NCI-H524 (cell line): ENCODE results near the gene PCDH12.
A peak's percentile ranks its signal among the peaks of the same experiment; 100 is the strongest.

Source experiments
- DNase-seq, 2 experiments: peaks; one replicate each; lab custom pipeline; 2025; lab: John Stamatoyannopoulos, UW

The PCDH12 gene

GRCh38 chr5:141958113-141958512, at the start of gene PCDH12:
TSS of gene PCDH12 (minus strand) at chr5:141958202. CDS start at chr5:141957851, 351 bp downstream.
- DNase-seq, result peak; percentile 29 to 67

GRCh38 chr5:142007237-142007544, 49.2 kb upstream of the PCDH12 start:
- DNase-seq, result no peak

GRCh38 chr5:142006363-142007236, 48.6 kb upstream of the PCDH12 start:
- DNase-seq, result no peak

GRCh38 chr5:142003266-142003800, 45.3 kb upstream of the PCDH12 start:
- no peak for DNase-seq

- DNase-seq, result peak in 1 of 2 experiments; percentile 36
These were observed 42.9 kb upstream of the PCDH12 start for GRCh38 chr5:142000704-142001484.

GRCh38 chr5:142000173-142000572, 42.2 kb upstream of the PCDH12 start:
- DNase-seq, result no peak

- DNase-seq, result no peak
These were observed 39.5 kb upstream of the PCDH12 start for GRCh38 chr5:141997358-141997960.

GRCh38 chr5:141995656-141996055, 37.7 kb upstream of the PCDH12 start:
- no peak for DNase-seq

GRCh38 chr5:141994511-141995136, 36.6 kb upstream of the PCDH12 start:
- no peak for DNase-seq

GRCh38 chr5:141992349-141992963, 34.5 kb upstream of the PCDH12 start:
- peak; percentile 13 to 55 for DNase-seq

- no peak for DNase-seq
These were observed 31.7 kb upstream of the PCDH12 start for GRCh38 chr5:141989720-141990119.

GRCh38 chr5:141986072-141986471, 28.1 kb upstream of the PCDH12 start:
- DNase-seq, result no peak

GRCh38 chr5:141982626-141983025, 24.6 kb upstream of the PCDH12 start:
- no peak for DNase-seq

- DNase-seq, result no peak
These were observed 20.4 kb upstream of the PCDH12 start for GRCh38 chr5:141978389-141978788.

GRCh38 chr5:141976176-141976575, 18.2 kb upstream of the PCDH12 start:
- no peak for DNase-seq

- no peak for DNase-seq
These were observed 16.0 kb upstream of the PCDH12 start for GRCh38 chr5:141973871-141974595.

- DNase-seq, result no peak
These were observed 12.1 kb upstream of the PCDH12 start for GRCh38 chr5:141969783-141970771.

GRCh38 chr5:141968914-141969608, 11.1 kb upstream of the PCDH12 start, which contains the start of gene RNF14:
TSS of gene RNF14 (plus strand) at chr5:141969105. CDS start at chr5:141973589, 4,484 bp downstream.
- DNase-seq, result peak; percentile 61 to 84

GRCh38 chr5:141966963-141967333, 8.9 kb upstream of the PCDH12 start:
- no peak for DNase-seq
